GM18870 (cell line): Measurements from ENCODE around the gene PTF1A.
"Not testable (repeated sequence)": the region's sequence is repeated elsewhere in the genome, so short reads cannot be mapped to it uniquely, and the experiment has no call there.

Source experiments
- ATAC-seq: cut with Tn5 transposase; IDR thresholded peaks from one replicate; pipeline ENCODE4 v1.9.1; 2021; ENCODE audit warnings: moderate library complexity; ENCODE audit not compliant: unreplicated experiment

Gene PTF1A

DNA sequence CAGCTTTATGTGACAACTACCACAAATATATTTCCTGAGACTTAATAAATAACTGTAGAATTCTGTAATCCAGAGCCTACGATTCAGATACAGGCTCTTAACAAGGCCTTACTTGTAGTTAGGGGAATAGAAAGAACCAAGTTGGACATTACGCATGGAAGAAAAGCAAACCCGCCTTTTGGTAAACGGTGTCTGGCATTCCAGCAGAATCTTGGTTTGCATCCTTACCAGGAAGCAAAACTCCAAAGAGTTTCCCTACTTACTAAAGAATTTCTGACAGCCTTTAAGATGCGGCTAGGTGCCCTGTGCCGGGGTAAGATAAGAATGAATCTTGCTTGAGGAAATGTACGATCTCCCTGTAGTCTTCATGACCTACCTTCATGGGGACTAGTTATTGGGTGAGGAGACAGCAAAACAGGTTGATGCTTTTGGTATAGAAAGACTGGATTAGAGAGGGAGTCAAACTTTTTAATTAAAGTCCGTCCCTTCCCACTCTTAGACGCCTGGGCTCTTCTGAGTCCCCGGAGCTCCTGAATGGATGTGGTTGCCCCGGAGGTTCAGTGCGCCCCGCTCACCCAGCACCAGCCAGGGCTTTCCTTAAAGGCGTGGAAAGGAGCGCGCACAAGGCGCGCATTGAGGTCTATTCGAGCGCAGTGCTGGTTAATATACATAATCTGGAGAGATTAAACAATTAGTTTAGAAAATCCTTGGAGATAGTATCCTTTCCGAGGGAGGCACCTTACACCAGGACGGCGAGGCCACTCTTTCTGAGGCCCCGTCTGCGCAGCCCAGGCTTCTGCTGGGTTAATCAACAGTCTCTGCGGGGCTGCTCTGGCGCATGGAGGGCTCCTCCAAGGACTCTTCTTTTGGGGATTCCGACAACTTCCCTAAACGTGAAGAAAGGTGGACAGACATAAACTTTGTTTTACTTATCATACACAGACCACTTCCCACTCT lies 11.5 kb downstream of the PTF1A start:
- no peak for ATAC-seq

DNA sequence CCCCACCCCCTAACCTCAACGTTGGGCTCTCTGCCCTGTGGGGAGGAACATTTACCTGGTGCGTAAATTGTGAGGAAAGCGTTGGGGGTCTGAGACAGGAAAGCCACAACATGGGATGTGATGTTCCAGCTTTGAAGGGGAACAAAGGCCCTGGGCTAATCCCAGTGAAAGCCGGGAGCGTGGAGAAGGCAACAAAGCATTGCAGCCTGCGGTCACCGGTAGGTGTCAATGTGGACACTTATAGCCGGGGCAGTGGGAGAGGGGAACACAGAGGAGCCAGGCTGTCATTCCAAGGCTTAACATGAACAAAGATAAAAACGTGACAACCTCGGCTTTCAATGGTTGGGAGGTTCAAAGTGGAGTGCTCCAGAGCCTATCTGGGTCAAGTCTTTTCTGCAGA lies 12.7 kb downstream of the PTF1A start:
- ATAC-seq = no peak

- ATAC-seq = no peak
Measured at GRCh38 chr10:23205972-23206642, 14.0 kb downstream of the PTF1A start.

- no peak for ATAC-seq
Measured at GRCh38 chr10:23217471-23217870, 25.4 kb downstream of the PTF1A start.

DNA sequence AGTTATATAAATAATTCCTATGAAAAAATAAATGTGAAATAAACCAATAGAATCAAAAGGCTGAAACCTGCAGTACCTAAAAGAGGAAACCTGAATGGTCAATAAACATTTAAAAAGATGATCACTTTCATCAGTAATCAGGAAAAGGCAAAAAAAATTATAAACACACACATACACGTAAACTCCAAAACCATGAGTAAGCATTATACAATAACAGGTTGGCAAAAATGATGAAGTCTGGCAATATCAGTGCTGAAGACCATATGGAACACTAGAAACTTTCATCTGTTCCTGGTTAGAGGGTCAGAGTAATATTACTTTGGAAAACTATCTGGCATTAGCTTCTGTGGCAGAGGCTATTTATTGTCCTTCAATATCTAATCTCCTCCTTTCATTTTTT lies 38.5 kb downstream of the PTF1A start:
- no peak for ATAC-seq

DNA sequence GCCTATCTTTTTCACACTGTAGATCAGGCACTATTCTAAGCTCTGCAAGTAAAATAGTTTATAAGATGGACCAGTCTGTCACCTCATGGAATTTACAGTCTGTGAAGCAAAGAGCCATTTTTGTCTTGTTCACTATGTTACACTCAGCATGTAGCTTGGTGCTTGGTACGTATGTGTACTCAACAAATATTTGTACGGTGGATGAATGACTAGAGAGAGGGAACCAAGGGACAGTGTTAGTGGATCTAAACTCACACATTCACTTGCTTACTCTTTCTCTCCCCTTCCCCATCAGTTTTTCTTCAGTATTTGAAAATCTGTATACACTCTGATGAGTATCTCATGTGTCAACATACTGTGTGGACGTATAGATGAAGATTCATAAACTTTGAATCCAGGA lies 45.9 kb downstream of the PTF1A start:
- no peak for ATAC-seq

DNA sequence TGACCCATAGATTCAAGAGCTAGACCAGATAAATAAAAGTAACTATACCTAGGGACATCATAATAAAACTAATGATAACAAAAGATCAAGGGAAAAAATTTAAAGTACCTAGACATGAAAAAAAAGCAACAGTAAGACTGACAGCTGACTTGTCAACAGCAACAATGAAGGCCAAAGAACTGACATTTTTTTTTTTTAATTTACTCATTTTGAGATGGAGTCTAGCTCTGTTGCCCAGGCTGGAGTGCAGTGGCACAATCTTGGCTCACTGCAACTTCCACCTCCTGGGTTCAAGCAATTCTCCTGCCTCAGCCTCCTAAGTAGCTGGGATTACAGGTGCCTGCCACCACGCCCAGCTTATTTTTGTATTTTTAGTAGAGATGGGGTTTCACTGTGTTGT lies 49.7 kb downstream of the PTF1A start:
- not testable (repeated sequence) for ATAC-seq
